ENCODE results near the gene ZNF579. TPM values are rescaled to one million over a fixed set of nuclear protein-coding genes. Genes with fewer than 3 reads are reported as not detected.

Gene ZNF579
- total RNA-seq, 1 experiment from 2014 or later = 13.5 TPM

- no peaks in the 10 kb centered on the region for H3K9me3 ChIP-seq (ENCODE audit: low read length)
- intact Hi-C loops (cut with micrococcal nuclease) = loop anchor here (2.0 kb wide), 1 partner anchor 38 kb away; no protein-coding TSS in a partner anchor
- peak overlapping the region; percentile 92 for H2AFZ ChIP-seq (ENCODE audit: low read length)
- peaks cover 10% of the 10 kb centered on the region for H3K4me1 ChIP-seq (ENCODE audit: insufficient read depth, low read length)
- TSS peak; percentile 67 for BruUV-seq (replicated peaks)
- H3K4me3 ChIP-seq (ENCODE audit: low read length) = peak overlapping the region; percentile 71
- TF ChIP-seq EZH2phosphoT487 (IDR thresholded peaks at IDR 0.05; ENCODE audit: borderline replicate concordance, low read length) (no peak), EZH2 (IDR thresholded peaks at IDR 0.05; ENCODE audit: low read length, unreplicated experiment) (no peak), CTCF (conservative IDR thresholded peaks at IDR 0.05; ENCODE audit: low read depth, low read length) (no peak)
- ATAC-seq (no peak), DNase-seq (no peak)
- peak overlapping the region; percentile 87 for H3K9ac ChIP-seq (ENCODE audit: low read length)
- peaks cover 4% of the 10 kb centered on the region; the same call in 1 of the 2 replicates for H4K20me1 ChIP-seq (ENCODE audit: low read length)
- ChIA-PET POLR2A (ENCODE audit: unreplicated experiment) (interaction anchor here (0.6 to 1.2 kb wide), 6 partner anchors 8 to 466 kb away, joined by 3 to 6 read pairs (median 4); partner anchors contain the start of genes FIZ1 and U2AF2), CTCF (interaction anchor here (0.5 to 0.7 kb wide), 2 partner anchors 16 to 129 kb away, joined by 3 to 7 read pairs; no protein-coding TSS in a partner anchor)
- H3K79me2 ChIP-seq (ENCODE audit: low read length) = peaks cover 8% of the 10 kb centered on the region
- no peaks in the 10 kb centered on the region for H3K36me3 ChIP-seq (ENCODE audit: low read depth, low read length)
- peak overlapping the region; percentile 76; the same call in 1 of the 2 replicates for H3K27ac ChIP-seq (ENCODE audit: low read length)
- H3K4me2 ChIP-seq (ENCODE audit: low read length) = peak overlapping the region; percentile 91
- H3K27me3 ChIP-seq (ENCODE audit: low read length) = no peaks in the 10 kb centered on the region
- H3K9me2 ChIP-seq (replicated peaks; ENCODE audit: low read length) = no peaks in the 10 kb centered on the region
- H3F3A ChIP-seq (ENCODE audit: low read length, unreplicated experiment) = no peaks in the 10 kb centered on the region
These were observed 44.3 kb upstream of the ZNF579 start for GRCh38 chr19:55625004-55625326.

GRCh38 chr19:55624109-55625003 is 43.7 kb upstream of the ZNF579 start, which contains the start of gene ZNF784:
Gene ZNF784 (minus strand): TSS chr19:55624566. CDS start chr19:55624561, 5 bp downstream.
- H3K79me2 ChIP-seq (ENCODE audit: low read length) = peaks cover 8% of the 10 kb centered on the region
- H3K4me1 ChIP-seq (ENCODE audit: insufficient read depth, low read length) = peaks cover 10% of the 10 kb centered on the region
- intact Hi-C loops (cut with micrococcal nuclease) = loop anchor here (1.0 to 2.0 kb wide), 2 partner anchors 19 to 38 kb away; partner anchors contain the start of gene ZNF865
- ChIA-PET CTCF (interaction anchor here (0.5 to 1.0 kb wide), 6 partner anchors 11 to 185 kb away, joined by 3 to 7 read pairs (median 5); no protein-coding TSS in a partner anchor), POLR2A (ENCODE audit: unreplicated experiment) (interaction anchor here (0.6 to 1.2 kb wide), 8 partner anchors 8 to 1780 kb away, joined by 3 to 19 read pairs (median 4); partner anchors contain the start of genes FIZ1 and U2AF2)
- H3K27ac ChIP-seq (ENCODE audit: low read length) = peak within 1 kb of the TSS; percentile 76
- peak within 1 kb of the TSS; percentile 92 for H2AFZ ChIP-seq (ENCODE audit: low read length)
- TF ChIP-seq EZH2phosphoT487 (IDR thresholded peaks at IDR 0.05; ENCODE audit: borderline replicate concordance, low read length) (no peak), CTCF (conservative IDR thresholded peaks at IDR 0.05; ENCODE audit: low read depth, low read length) (no peak), EZH2 (IDR thresholded peaks at IDR 0.05; ENCODE audit: low read length, unreplicated experiment) (no peak)
- H3K4me2 ChIP-seq (ENCODE audit: low read length) = peak within 1 kb of the TSS; percentile 91
- H3K9ac ChIP-seq (ENCODE audit: low read length) = peak within 1 kb of the TSS; percentile 87
- no peaks in the 10 kb centered on the region for H3K27me3 ChIP-seq (ENCODE audit: low read length)
- no peaks in the 10 kb centered on the region for H3K9me2 ChIP-seq (replicated peaks; ENCODE audit: low read length)
- H3F3A ChIP-seq (ENCODE audit: low read length, unreplicated experiment) = no peaks in the 10 kb centered on the region
- H3K4me3 ChIP-seq (ENCODE audit: low read length) = peak within 1 kb of the TSS; percentile 71
- H4K20me1 ChIP-seq (ENCODE audit: low read length) = peaks cover 4% of the 10 kb centered on the region; the same call in 1 of the 2 replicates
- no TSS peak for BruUV-seq (replicated peaks)
- H3K9me3 ChIP-seq (ENCODE audit: low read length) = no peaks in the 10 kb centered on the region
- peak; percentile 87 for ATAC-seq
- H3K36me3 ChIP-seq (ENCODE audit: low read depth, low read length) = no peaks in the 10 kb centered on the region
- DNase-seq = peak; percentile 95
